HCT116 (cell line): ENCODE measurements around the gene RECK.

ENCODE experiments used
- CBX3 ChIP-seq: IDR thresholded peaks from 2 replicates; pipeline ENCODE4 v1.6.1; 2012; ENCODE audit warnings: low read depth
- EZH2 ChIP-seq: fragments of 200-600 bp; sonication (generic); IDR thresholded peaks from 2 replicates; pipeline ENCODE4 v1.6.1; 2017; ENCODE audit warnings: antibody characterized with exemption, mixed run types
- FOSL1 ChIP-seq: IDR thresholded peaks from 2 replicates; pipeline ENCODE4 v1.6.1; 2012; ENCODE audit warnings: low read depth
- JUND ChIP-seq: IDR thresholded peaks from 2 replicates; pipeline ENCODE4 v1.6.1; 2012
- POLR2A ChIP-seq: IDR thresholded peaks from 2 replicates; pipeline ENCODE4 v1.7.0; 2011; ENCODE audit warnings: borderline replicate concordance; ENCODE audit not compliant: insufficient read depth, insufficient read length; ENCODE audit errors: extremely low read depth
- POLR2AphosphoS5 ChIP-seq: IDR thresholded peaks from 2 replicates; pipeline ENCODE4 v1.6.1; 2011; ENCODE audit warnings: mild to moderate bottlenecking, low read depth, low read length, moderate library complexity
- RAD21 ChIP-seq: IDR thresholded peaks from 2 replicates; pipeline ENCODE4 v1.6.1; 2012; ENCODE audit warnings: low read depth, mild to moderate bottlenecking
- SP1 ChIP-seq: IDR thresholded peaks from 2 replicates; pipeline ENCODE4 v1.6.1; 2012; ENCODE audit warnings: low read depth
- SRF ChIP-seq: IDR thresholded peaks from 2 replicates; pipeline ENCODE4 v1.6.1; 2012; ENCODE audit warnings: low read depth
- YY1 ChIP-seq: IDR thresholded peaks from 2 replicates; pipeline ENCODE4 v1.6.1; 2011; ENCODE audit warnings: low read length, low read depth, moderate library complexity, mild to moderate bottlenecking; ENCODE audit not compliant: insufficient replicate concordance; ENCODE audit errors: extremely low read depth
- ZNF274 ChIP-seq: fragments of 200-500 bp; sonication (Bioruptor generic); IDR thresholded peaks from 2 replicates; pipeline ENCODE4 v1.6.1; 2014; ENCODE audit warnings: mild to moderate bottlenecking, low read depth, low read length, inconsistent platforms
- TF ChIP-seq, protein P1 (sequence below), 3 experiments: fragments of 200-600 bp in 1 of 3; sonication (generic) in 1 of 3; IDR thresholded peaks in 2 of 3; conservative IDR thresholded peaks in 1 of 3; 2 replicates each; pipeline ENCODE4 v1.5.1; 2012 to 2017; ENCODE audit warnings: low read depth in 2 of 3, low read length in 2 of 3, antibody characterized with exemption in 1 of 3, borderline replicate concordance in 1 of 3, control low read depth in 1 of 3, mild to moderate bottlenecking in 1 of 3, mixed read lengths in 1 of 3, mixed run types in 1 of 3, moderate library complexity in 1 of 3; ENCODE audit not compliant: insufficient read depth in 1 of 3
- TF ChIP-seq, protein P2 (sequence below): IDR thresholded peaks from 2 replicates; pipeline ENCODE4 v1.6.1; 2012; ENCODE audit warnings: low read depth

DNA sequence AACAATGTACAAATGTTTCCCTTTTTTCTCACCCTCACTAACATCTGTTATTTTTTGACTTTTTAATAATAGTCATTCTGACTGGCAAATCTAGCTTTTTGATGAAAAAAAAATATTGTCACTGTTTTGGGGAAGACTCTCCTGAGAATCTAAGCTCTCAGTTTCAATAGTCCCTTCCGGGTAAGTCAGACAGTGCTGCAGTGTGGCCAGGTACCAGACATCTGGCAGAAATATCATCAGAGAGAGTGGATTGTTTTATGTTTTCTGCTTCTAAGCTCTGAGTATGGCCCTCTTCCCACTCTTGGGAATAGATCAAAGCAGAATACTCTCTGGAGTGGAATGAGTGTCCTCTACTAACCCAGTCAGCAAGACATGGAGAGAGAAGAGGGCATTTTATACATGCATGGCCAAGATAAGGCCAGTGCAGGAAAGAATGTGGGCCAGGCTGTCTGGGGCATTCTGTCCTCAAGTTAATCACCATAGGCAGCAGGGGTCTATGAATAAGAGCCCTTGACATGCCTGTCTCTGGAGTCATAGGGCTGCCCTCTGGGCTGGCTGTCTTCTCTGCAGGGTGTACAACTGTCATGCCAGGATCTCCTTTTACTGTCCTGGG is 40.2 kb upstream of the RECK start:
- TF ChIP-seq CBX3 (no peak), ZNF274 (no peak), SRF (no peak), SP1 (no peak), JUND (no peak), FOSL1 (no peak), YY1 (no peak), RAD21 (no peak), EZH2 (no peak), POLR2AphosphoS5 (no peak), POLR2A (no peak)
- TF ChIP-seq, protein P1, sequence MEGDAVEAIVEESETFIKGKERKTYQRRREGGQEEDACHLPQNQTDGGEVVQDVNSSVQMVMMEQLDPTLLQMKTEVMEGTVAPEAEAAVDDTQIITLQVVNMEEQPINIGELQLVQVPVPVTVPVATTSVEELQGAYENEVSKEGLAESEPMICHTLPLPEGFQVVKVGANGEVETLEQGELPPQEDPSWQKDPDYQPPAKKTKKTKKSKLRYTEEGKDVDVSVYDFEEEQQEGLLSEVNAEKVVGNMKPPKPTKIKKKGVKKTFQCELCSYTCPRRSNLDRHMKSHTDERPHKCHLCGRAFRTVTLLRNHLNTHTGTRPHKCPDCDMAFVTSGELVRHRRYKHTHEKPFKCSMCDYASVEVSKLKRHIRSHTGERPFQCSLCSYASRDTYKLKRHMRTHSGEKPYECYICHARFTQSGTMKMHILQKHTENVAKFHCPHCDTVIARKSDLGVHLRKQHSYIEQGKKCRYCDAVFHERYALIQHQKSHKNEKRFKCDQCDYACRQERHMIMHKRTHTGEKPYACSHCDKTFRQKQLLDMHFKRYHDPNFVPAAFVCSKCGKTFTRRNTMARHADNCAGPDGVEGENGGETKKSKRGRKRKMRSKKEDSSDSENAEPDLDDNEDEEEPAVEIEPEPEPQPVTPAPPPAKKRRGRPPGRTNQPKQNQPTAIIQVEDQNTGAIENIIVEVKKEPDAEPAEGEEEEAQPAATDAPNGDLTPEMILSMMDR (IDR thresholded peaks at IDR 0.05 in 2 of 3, conservative IDR thresholded peaks at IDR 0.05 in 1 of 3; ENCODE audit: borderline replicate concordance in 1 of 3, insufficient read depth in 1 of 3, low read depth in 2 of 3, low read length in 2 of 3): no peak
- TF ChIP-seq, protein P2, sequence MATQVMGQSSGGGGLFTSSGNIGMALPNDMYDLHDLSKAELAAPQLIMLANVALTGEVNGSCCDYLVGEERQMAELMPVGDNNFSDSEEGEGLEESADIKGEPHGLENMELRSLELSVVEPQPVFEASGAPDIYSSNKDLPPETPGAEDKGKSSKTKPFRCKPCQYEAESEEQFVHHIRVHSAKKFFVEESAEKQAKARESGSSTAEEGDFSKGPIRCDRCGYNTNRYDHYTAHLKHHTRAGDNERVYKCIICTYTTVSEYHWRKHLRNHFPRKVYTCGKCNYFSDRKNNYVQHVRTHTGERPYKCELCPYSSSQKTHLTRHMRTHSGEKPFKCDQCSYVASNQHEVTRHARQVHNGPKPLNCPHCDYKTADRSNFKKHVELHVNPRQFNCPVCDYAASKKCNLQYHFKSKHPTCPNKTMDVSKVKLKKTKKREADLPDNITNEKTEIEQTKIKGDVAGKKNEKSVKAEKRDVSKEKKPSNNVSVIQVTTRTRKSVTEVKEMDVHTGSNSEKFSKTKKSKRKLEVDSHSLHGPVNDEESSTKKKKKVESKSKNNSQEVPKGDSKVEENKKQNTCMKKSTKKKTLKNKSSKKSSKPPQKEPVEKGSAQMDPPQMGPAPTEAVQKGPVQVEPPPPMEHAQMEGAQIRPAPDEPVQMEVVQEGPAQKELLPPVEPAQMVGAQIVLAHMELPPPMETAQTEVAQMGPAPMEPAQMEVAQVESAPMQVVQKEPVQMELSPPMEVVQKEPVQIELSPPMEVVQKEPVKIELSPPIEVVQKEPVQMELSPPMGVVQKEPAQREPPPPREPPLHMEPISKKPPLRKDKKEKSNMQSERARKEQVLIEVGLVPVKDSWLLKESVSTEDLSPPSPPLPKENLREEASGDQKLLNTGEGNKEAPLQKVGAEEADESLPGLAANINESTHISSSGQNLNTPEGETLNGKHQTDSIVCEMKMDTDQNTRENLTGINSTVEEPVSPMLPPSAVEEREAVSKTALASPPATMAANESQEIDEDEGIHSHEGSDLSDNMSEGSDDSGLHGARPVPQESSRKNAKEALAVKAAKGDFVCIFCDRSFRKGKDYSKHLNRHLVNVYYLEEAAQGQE: no peak
